ENCODE data around the gene VPS37D. TPM values are rescaled to one million over a fixed set of nuclear protein-coding genes. Genes with fewer than 3 reads are reported as not detected.

VPS37D gene
- total RNA-seq, 2 donors from 2014 or later: 0.62 to 2.0 TPM

- Histone ChIP-seq H3K9me3 (no peaks in the 10 kb centered on the region), H3K27ac (no peak overlapping the region), H3K27me3 (no peaks in the 10 kb centered on the region), H3K4me3 (no peak overlapping the region), H3K4me1 (no peaks in the 10 kb centered on the region), H3K36me3 (peaks cover 4% of the 10 kb centered on the region), H3K9ac (ENCODE audit: low read depth in 2 of 2, low read length in 2 of 2) (no peak overlapping the region)
- intact Hi-C loops (cut with DNase I): no loop called here
- no peak for DNase-seq
- TF ChIP-seq, protein P1, sequence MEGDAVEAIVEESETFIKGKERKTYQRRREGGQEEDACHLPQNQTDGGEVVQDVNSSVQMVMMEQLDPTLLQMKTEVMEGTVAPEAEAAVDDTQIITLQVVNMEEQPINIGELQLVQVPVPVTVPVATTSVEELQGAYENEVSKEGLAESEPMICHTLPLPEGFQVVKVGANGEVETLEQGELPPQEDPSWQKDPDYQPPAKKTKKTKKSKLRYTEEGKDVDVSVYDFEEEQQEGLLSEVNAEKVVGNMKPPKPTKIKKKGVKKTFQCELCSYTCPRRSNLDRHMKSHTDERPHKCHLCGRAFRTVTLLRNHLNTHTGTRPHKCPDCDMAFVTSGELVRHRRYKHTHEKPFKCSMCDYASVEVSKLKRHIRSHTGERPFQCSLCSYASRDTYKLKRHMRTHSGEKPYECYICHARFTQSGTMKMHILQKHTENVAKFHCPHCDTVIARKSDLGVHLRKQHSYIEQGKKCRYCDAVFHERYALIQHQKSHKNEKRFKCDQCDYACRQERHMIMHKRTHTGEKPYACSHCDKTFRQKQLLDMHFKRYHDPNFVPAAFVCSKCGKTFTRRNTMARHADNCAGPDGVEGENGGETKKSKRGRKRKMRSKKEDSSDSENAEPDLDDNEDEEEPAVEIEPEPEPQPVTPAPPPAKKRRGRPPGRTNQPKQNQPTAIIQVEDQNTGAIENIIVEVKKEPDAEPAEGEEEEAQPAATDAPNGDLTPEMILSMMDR (IDR thresholded peaks at IDR 0.05): no peak
Observed at GRCh38 chr7:73690646-73691045, 23.0 kb downstream of the VPS37D start.

GRCh38 chr7:73696372-73696771 is 28.7 kb downstream of the VPS37D start:
- H3K36me3 ChIP-seq: no peaks in the 10 kb centered on the region
- no peak for DNase-seq
- H3K27me3 ChIP-seq: no peaks in the 10 kb centered on the region
- no peak overlapping the region for H3K27ac ChIP-seq
- no peak overlapping the region for H3K4me3 ChIP-seq
- intact Hi-C loops (cut with DNase I): no loop called here
- H3K4me1 ChIP-seq: no peaks in the 10 kb centered on the region
- H3K9me3 ChIP-seq: no peaks in the 10 kb centered on the region
- H3K9ac ChIP-seq (ENCODE audit: low read depth in 2 of 2, low read length in 2 of 2): no peak overlapping the region
- TF ChIP-seq, protein P1 (IDR thresholded peaks at IDR 0.05): no peak

DNA sequence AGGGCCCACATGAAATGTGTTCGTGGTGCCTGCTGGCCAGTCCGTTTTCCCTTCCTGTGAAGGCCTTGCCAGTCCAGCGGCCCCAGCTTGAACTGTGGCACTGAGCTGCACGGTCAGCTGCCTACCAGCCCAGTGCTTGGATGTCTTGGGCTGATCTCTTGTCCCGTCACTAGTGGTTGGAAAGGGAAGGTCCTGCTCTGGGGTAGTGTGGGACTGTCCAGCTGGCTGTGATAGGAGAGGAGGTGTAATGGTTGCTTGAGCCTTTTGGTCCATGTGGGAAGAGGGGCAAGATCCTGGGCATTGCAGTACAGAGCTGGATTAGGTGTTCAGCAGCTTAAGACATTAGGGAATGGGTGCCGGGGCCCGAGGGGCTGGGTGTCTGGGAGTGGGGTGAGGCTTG is 30.8 kb downstream of the VPS37D start:
- intact Hi-C loops (cut with DNase I): no loop called here
- Histone ChIP-seq H3K4me3 (no peak overlapping the region), H3K27ac (no peak overlapping the region), H3K9ac (ENCODE audit: low read depth in 2 of 2, low read length in 2 of 2) (no peak overlapping the region), H3K9me3 (no peaks in the 10 kb centered on the region), H3K27me3 (no peaks in the 10 kb centered on the region), H3K4me1 (no peaks in the 10 kb centered on the region), H3K36me3 (no peaks in the 10 kb centered on the region)
- TF ChIP-seq, protein P1 (IDR thresholded peaks at IDR 0.05): no peak
- no peak for DNase-seq

- no peak overlapping the region for H3K4me3 ChIP-seq
- DNase-seq: no peak
- no peak overlapping the region for H3K27ac ChIP-seq
- H3K36me3 ChIP-seq: no peaks in the 10 kb centered on the region
- H3K4me1 ChIP-seq: no peaks in the 10 kb centered on the region
- H3K9me3 ChIP-seq: no peaks in the 10 kb centered on the region
- no peak overlapping the region for H3K9ac ChIP-seq (ENCODE audit: low read depth in 2 of 2, low read length in 2 of 2)
- no peaks in the 10 kb centered on the region for H3K27me3 ChIP-seq
- intact Hi-C loops (cut with DNase I): no loop called here
- TF ChIP-seq, protein P1 (IDR thresholded peaks at IDR 0.05): no peak
Observed at GRCh38 chr7:73699370-73700068, 31.9 kb downstream of the VPS37D start.

GRCh38 chr7:73700069-73700423 is 32.4 kb downstream of the VPS37D start:
- Histone ChIP-seq H3K27ac (no peak overlapping the region), H3K27me3 (no peaks in the 10 kb centered on the region), H3K4me3 (no peak overlapping the region), H3K4me1 (no peaks in the 10 kb centered on the region), H3K9ac (ENCODE audit: low read depth in 2 of 2, low read length in 2 of 2) (no peak overlapping the region), H3K36me3 (no peaks in the 10 kb centered on the region), H3K9me3 (no peaks in the 10 kb centered on the region)
- TF ChIP-seq, protein P1 (IDR thresholded peaks at IDR 0.05): no peak
- DNase-seq: no peak
- intact Hi-C loops (cut with DNase I): no loop called here

Data from colonic mucosa (tissue), 4 donors.